Transverse colon (tissue), 3 donors: ENCODE measurements around the gene TCEA3.

Experiments used
- CTCF ChIP-seq, 5 experiments: fragments of 200-600 bp in 3 of 5; fragments of 450-650 bp in 2 of 5; sonication (generic) in 3 of 5; IDR thresholded peaks; 1 replicate in 2 of 5; 2 replicates in 3 of 5; pipeline ENCODE4 v1.5.1; 2016 to 2017; ENCODE audit warnings: antibody characterized with exemption in 5 of 5, inconsistent platforms in 3 of 5, mild to moderate bottlenecking in 2 of 5, moderate library complexity in 1 of 5
- POLR2A ChIP-seq: fragments of 450-650 bp; IDR thresholded peaks from one replicate; pipeline ENCODE4 v1.6.1; 2016; ENCODE audit warnings: antibody characterized with exemption, mild to moderate bottlenecking, moderate library complexity

- no peak for TF ChIP-seq POLR2A
- TF ChIP-seq CTCF (IDR thresholded peaks at IDR 0.05): no peak
These were observed 40.8 kb downstream of the TCEA3 start for GRCh38 chr1:23383577-23384311.
